HepG2 (cell line): Measurements from ENCODE around the gene SHC3. TPM values are rescaled to one million over a fixed set of nuclear protein-coding genes. Genes with fewer than 3 reads are reported as not detected.

ENCODE experiments used
- ATAC-seq: fragments of 200-7000 bp; cut with Tn5 transposase; 3 replicates; pipeline ENCODE4 v1.9.1; 2020; ENCODE audit warnings: mild to moderate bottlenecking, moderate library complexity
- BruUV-seq: library from RNA; stranded (reverse); fragments of 400-500 nt; replicated peaks from 2 replicates; lab custom pipeline; 2021; lab: Mats Ljungman, UMichigan
- CTCF ChIA-PET: fragments of 300-600 bp; formaldehyde crosslinking; extraction: SDS; loops from one replicate; lab custom pipeline; 2021; ENCODE audit warnings: low total read pairs, inconsistent platforms, low intra/inter-chr PET ratio; lab: Yijun Ruan, JAX
- POLR2A ChIA-PET: fragments of 350-600 bp; sonication (Branson Sonifier 250); formaldehyde crosslinking; loops from one replicate; lab custom pipeline; 2020; ENCODE audit warnings: antibody characterized with exemption, inconsistent platforms; lab: Yijun Ruan, JAX
- DNase-seq: peaks from one replicate; pipeline ENCODE4 v3.0.0-alpha.2; 2015; ENCODE audit warnings: low spot score
- FAIRE-seq: peaks from 3 replicates; lab custom pipeline; 2011; peaks lifted over from hg19 to GRCh38; lab: Jason Lieb, UNC
- H2AFZ ChIP-seq: one replicate; pipeline ENCODE4 v1.6.1; 2011; ENCODE audit warnings: low read length, inconsistent platforms
- H3K27ac ChIP-seq: fragments of 300-600 bp; 3 replicates; pipeline ENCODE4 v1.8.0; 2011; ENCODE audit warnings: mixed run types, mild to moderate bottlenecking, mixed read lengths, low read length, inconsistent platforms; ENCODE audit not compliant: insufficient read depth; ENCODE audit errors: extremely low read length
- H3K27me3 ChIP-seq, 2 experiments: fragments of 200-600 bp in 1 of 2; 2 replicates in 1 of 2; 3 replicates in 1 of 2; pipeline versions ENCODE4 v1.6.0 to v1.8.0; 2011; ENCODE audit warnings: low read length in 2 of 2, mild to moderate bottlenecking in 2 of 2, moderate library complexity in 2 of 2, inconsistent platforms in 1 of 2; ENCODE audit not compliant: insufficient read depth in 2 of 2, control insufficient read depth in 1 of 2
- H3K36me3 ChIP-seq, 2 experiments: fragments of 200-600 bp in 1 of 2; replicated peaks in 1 of 2; 2 replicates in 1 of 2; 3 replicates in 1 of 2; pipeline versions ENCODE4 v1.5.1 to v1.8.0; 2011; ENCODE audit warnings: low read length in 2 of 2, inconsistent platforms in 1 of 2; ENCODE audit not compliant: insufficient read depth in 2 of 2, control insufficient read depth in 1 of 2
- H3K4me1 ChIP-seq: 2 replicates; pipeline ENCODE4 v1.5.1; 2012; ENCODE audit warnings: low read length, inconsistent platforms; ENCODE audit not compliant: insufficient read depth
- H3K4me2 ChIP-seq: 2 replicates; pipeline ENCODE4 v1.6.0; 2011; ENCODE audit warnings: low read depth, low read length, inconsistent platforms
- H3K4me3 ChIP-seq, 3 experiments: fragments of 200-600 bp in 1 of 3; sonication (generic), shearing (Covaris generic) in 1 of 3; replicated peaks in 1 of 3; 2 replicates each; pipeline ENCODE4 v1.5.1; 2011 to 2016; ENCODE audit warnings: low read length in 3 of 3, inconsistent platforms in 2 of 3, low read depth in 2 of 3, mild to moderate bottlenecking in 2 of 3, control low read depth in 1 of 3, mixed read lengths in 1 of 3; ENCODE audit not compliant: insufficient read depth in 1 of 3
- H3K79me2 ChIP-seq: one replicate; pipeline ENCODE4 v1.6.1; 2011; ENCODE audit warnings: low read length, inconsistent platforms; ENCODE audit not compliant: insufficient read depth
- H3K9ac ChIP-seq: 2 replicates; pipeline ENCODE4 v1.6.0; 2011; ENCODE audit warnings: mild to moderate bottlenecking, low read depth, low read length, inconsistent platforms; ENCODE audit not compliant: insufficient read depth
- H3K9me3 ChIP-seq: 2 replicates; pipeline ENCODE4 v1.5.1; 2012; ENCODE audit warnings: mild to moderate bottlenecking, low read length
- H4K20me1 ChIP-seq: 2 replicates; pipeline ENCODE4 v1.6.0; 2011; ENCODE audit warnings: inconsistent platforms, mild to moderate bottlenecking, low read length, moderate library complexity; ENCODE audit not compliant: insufficient read depth
- ATF7-NPFF ChIP-seq: sonication (generic); formaldehyde crosslinking; IDR thresholded peaks from 2 replicates; pipeline ENCODE4 v1.8.1; 2023; ENCODE audit warnings: mild to moderate bottlenecking, low read depth, missing genetic modification reagents, moderate library complexity
- HNF4G ChIP-seq, 2 experiments: sonication (generic) in 1 of 2; formaldehyde crosslinking in 1 of 2; IDR thresholded peaks; 2 replicates each; pipeline versions ENCODE4 v1.4.0 to v1.6.1; 2011 to 2020; ENCODE audit warnings: borderline replicate concordance in 2 of 2, low read depth in 2 of 2, mild to moderate bottlenecking in 2 of 2, low read length in 1 of 2, missing genetic modification reagents in 1 of 2, moderate library complexity in 1 of 2
- IKZF4 ChIP-seq: sonication (generic); formaldehyde crosslinking; IDR thresholded peaks from 2 replicates; pipeline ENCODE4 v1.5.1; 2020; ENCODE audit warnings: borderline replicate concordance, mild to moderate bottlenecking, low read depth, missing genetic modification reagents; ENCODE audit errors: not compliant biosample characterization
- JARID2 ChIP-seq: sonication (generic); formaldehyde crosslinking; IDR thresholded peaks from 2 replicates; pipeline ENCODE4 v1.8.1; 2023; ENCODE audit warnings: missing genetic modification reagents, inconsistent platforms; ENCODE audit not compliant: insufficient replicate concordance
- LBX2 ChIP-seq: sonication (generic); formaldehyde crosslinking; IDR thresholded peaks from 2 replicates; pipeline ENCODE4 v1.5.0; 2020; ENCODE audit warnings: missing genetic modification reagents, mild to moderate bottlenecking, borderline replicate concordance
- MATR3 ChIP-seq: sonication (generic); formaldehyde crosslinking; IDR thresholded peaks from 2 replicates; pipeline ENCODE4 v1.4.0; 2020; ENCODE audit warnings: missing genetic modification reagents
- MYNN ChIP-seq: sonication (generic); formaldehyde crosslinking; IDR thresholded peaks from 2 replicates; pipeline ENCODE4 v1.4.0; 2020; ENCODE audit warnings: mild to moderate bottlenecking, low read depth, missing genetic modification reagents
- PRMT3 ChIP-seq: sonication (generic); formaldehyde crosslinking; IDR thresholded peaks from 2 replicates; pipeline ENCODE4 v1.8.1; 2022; ENCODE audit warnings: low read depth, mild to moderate bottlenecking, moderate library complexity, missing genetic modification reagents, borderline replicate concordance
- RFX5 ChIP-seq: IDR thresholded peaks from 2 replicates; pipeline ENCODE4 v1.6.1; 2011; ENCODE audit warnings: low read depth, low read length, improper control_type of control experiment
- SP140L ChIP-seq: sonication (generic); formaldehyde crosslinking; IDR thresholded peaks from 2 replicates; pipeline ENCODE4 v1.4.0; 2020; ENCODE audit warnings: missing genetic modification reagents, borderline replicate concordance
- TEAD2 ChIP-seq: sonication (generic); formaldehyde crosslinking; IDR thresholded peaks from 2 replicates; pipeline ENCODE4 v1.9.0; 2021; ENCODE audit warnings: missing genetic modification reagents
- ZFP36L1 ChIP-seq: sonication (generic); formaldehyde crosslinking; IDR thresholded peaks from 2 replicates; pipeline ENCODE4 v1.8.0; 2022; ENCODE audit warnings: mild to moderate bottlenecking, missing genetic modification reagents, moderate library complexity
- ZFYVE20 ChIP-seq: sonication (generic); formaldehyde crosslinking; IDR thresholded peaks from 2 replicates; pipeline ENCODE4 v1.8.0; 2023; ENCODE audit warnings: low read depth, mild to moderate bottlenecking, moderate library complexity, missing genetic modification reagents, borderline replicate concordance
- ZNF224 ChIP-seq: sonication (generic); formaldehyde crosslinking; IDR thresholded peaks from 2 replicates; pipeline ENCODE4 v1.5.0; 2020; ENCODE audit warnings: mild to moderate bottlenecking, missing genetic modification reagents
- ZNF230 ChIP-seq: sonication (generic); formaldehyde crosslinking; IDR thresholded peaks from 2 replicates; pipeline ENCODE4 v1.4.0; 2020; ENCODE audit warnings: mild to moderate bottlenecking, missing genetic modification reagents
- ZNF792 ChIP-seq: IDR thresholded peaks from 2 replicates; pipeline ENCODE4 v1.6.1; 2016
- WGBS: methylation state at CpG from one replicate; pipeline ENCODE4 v1.1.6; 2017; ENCODE audit warnings: low lambda C conversion rate; 5-methylcytosine and 5-hydroxymethylcytosine counted together
- in situ Hi-C: cut with HindIII; loops from 2 replicates; pipeline ENCODE4 v1.10.0; 2017; ENCODE audit warnings: low pct_unique_long_range_greater_than_20kb; ENCODE audit not compliant: extremely low pct_ligation_motif_present
- intact Hi-C: fragments of 100-400 bp; cut with micrococcal nuclease; formaldehyde crosslinking; loops from one replicate; pipeline ENCODE4 v1.10.0; 2022; ENCODE audit not compliant: unreplicated experiment
- polyA plus RNA-seq, 8 experiments: library from polyadenylated mRNA; depleted of rRNA in 3 of 8; stranded (reverse) in 7 of 8; unstranded in 1 of 8; fragments of >200 nt; fragmentation: Illumina TruSeq in 4 of 8; extraction: Trizol in 4 of 8; gene quantifications; 2 replicates each; pipeline versions ENCODE4 v1.2.1 to v1.2.3, GENCODE V29; 2011 to 2016; ENCODE audit warnings: low read depth in 4 of 8, missing spikeins in 1 of 8, mixed read lengths in 1 of 8; ENCODE audit not compliant: insufficient read depth in 1 of 8
- total RNA-seq, 5 experiments: library from RNA; depleted of rRNA; stranded (reverse); fragments of >200 nt; fragmentation: Illumina TruSeq; extraction: Trizol; gene quantifications; 2 replicates each; pipeline ENCODE4 v1.2.3, GENCODE V29; 2016; ENCODE audit warnings: low read depth in 1 of 5
- TF ChIP-seq, protein P1 (sequence below): sonication (generic); formaldehyde crosslinking; IDR thresholded peaks from 2 replicates; pipeline ENCODE4 v1.4.0; 2020; ENCODE audit warnings: missing genetic modification reagents
- TF ChIP-seq, protein P2 (sequence below): sonication (generic); formaldehyde crosslinking; IDR thresholded peaks from 2 replicates; pipeline ENCODE4 v1.9.0; 2021; ENCODE audit warnings: missing genetic modification reagents, borderline replicate concordance

Gene SHC3
- total and polyA plus RNA-seq, 2 of the 13 experiments (the other 11 are each of a cell fraction or from before 2014, with no cell fraction given) = 0.09 to 0.89 TPM

GRCh38 chr9:89080193-89080592 is 98.4 kb downstream of the SHC3 start:
- H3K79me2 ChIP-seq = no peaks in the 10 kb centered on the region
- TF ChIP-seq HNF4G (IDR thresholded peaks at IDR 0.05; ENCODE audit: borderline replicate concordance, low read depth, low read length) = no peak
- no peak for TF ChIP-seq HNF4G (CRISPR knock-in tag; IDR thresholded peaks at IDR 0.05; ENCODE audit: borderline replicate concordance, low read depth)
- TF ChIP-seq ZNF792 (CRISPR knock-in tag) = no peak
- TF ChIP-seq, protein P1, sequence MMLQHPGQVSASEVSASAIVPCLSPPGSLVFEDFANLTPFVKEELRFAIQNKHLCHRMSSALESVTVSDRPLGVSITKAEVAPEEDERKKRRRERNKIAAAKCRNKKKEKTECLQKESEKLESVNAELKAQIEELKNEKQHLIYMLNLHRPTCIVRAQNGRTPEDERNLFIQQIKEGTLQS (CRISPR knock-in tag) = no peak
- H2AFZ ChIP-seq = no peak overlapping the region
- no peak overlapping the region for H3K27ac ChIP-seq
- peaks cover 8% of the 10 kb centered on the region for H3K4me1 ChIP-seq
- ChIA-PET POLR2A (no interaction called here), CTCF (no interaction called here)
- H4K20me1 ChIP-seq = no peaks in the 10 kb centered on the region
- DNase-seq = no peak
- intact Hi-C loops = no loop called here
- in situ Hi-C loops = no loop called here
- no peak overlapping the region for H3K4me2 ChIP-seq
- no peak overlapping the region for H3K9ac ChIP-seq
- peaks cover 17% of the 10 kb centered on the region for H3K9me3 ChIP-seq
- no peaks in the 10 kb centered on the region; a peak in 1 of 5 replicates for H3K27me3 ChIP-seq
- H3K36me3 ChIP-seq = no peaks in the 10 kb centered on the region
- no peak overlapping the region for H3K4me3 ChIP-seq
- no peak for ATAC-seq
- BruUV-seq = no TSS peak
- WGBS = 47% methylated on average over 3 of the region's 3 CpGs
- FAIRE-seq = no peak

GRCh38 chr9:89079391-89079790 is 99.2 kb downstream of the SHC3 start:
- no peak overlapping the region for H3K9ac ChIP-seq
- H2AFZ ChIP-seq = no peak overlapping the region
- intact Hi-C loops (no loop called here), in situ Hi-C loops (no loop called here)
- H3K9me3 ChIP-seq = peaks cover 17% of the 10 kb centered on the region
- no peaks in the 10 kb centered on the region; a peak in 1 of 5 replicates for H3K27me3 ChIP-seq
- H3K4me3 ChIP-seq = no peak overlapping the region
- no peak overlapping the region for H3K4me2 ChIP-seq
- BruUV-seq = no TSS peak
- no peak overlapping the region for H3K27ac ChIP-seq
- WGBS = 29% methylated on average over 2 of the region's 2 CpGs
- CTCF ChIA-PET = no interaction called here
- H3K79me2 ChIP-seq = no peaks in the 10 kb centered on the region
- ATAC-seq = no peak
- no peaks in the 10 kb centered on the region for H3K36me3 ChIP-seq
- H4K20me1 ChIP-seq = no peaks in the 10 kb centered on the region
- POLR2A ChIA-PET = no interaction called here
- FAIRE-seq = no peak
- H3K4me1 ChIP-seq = peaks cover 8% of the 10 kb centered on the region
- DNase-seq = no peak
- TF ChIP-seq, protein P2, sequence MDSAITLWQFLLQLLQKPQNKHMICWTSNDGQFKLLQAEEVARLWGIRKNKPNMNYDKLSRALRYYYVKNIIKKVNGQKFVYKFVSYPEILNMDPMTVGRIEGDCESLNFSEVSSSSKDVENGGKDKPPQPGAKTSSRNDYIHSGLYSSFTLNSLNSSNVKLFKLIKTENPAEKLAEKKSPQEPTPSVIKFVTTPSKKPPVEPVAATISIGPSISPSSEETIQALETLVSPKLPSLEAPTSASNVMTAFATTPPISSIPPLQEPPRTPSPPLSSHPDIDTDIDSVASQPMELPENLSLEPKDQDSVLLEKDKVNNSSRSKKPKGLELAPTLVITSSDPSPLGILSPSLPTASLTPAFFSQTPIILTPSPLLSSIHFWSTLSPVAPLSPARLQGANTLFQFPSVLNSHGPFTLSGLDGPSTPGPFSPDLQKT (CRISPR knock-in tag) = no peak
- TF ChIP-seq PRMT3 = no peak
- TF ChIP-seq MYNN = no peak
- no peak for TF ChIP-seq IKZF4 (CRISPR knock-in tag)
- TF ChIP-seq ZNF230 (CRISPR knock-in tag) = no peak
- no peak for TF ChIP-seq ATF7-NPFF (CRISPR knock-in tag)
- TF ChIP-seq MATR3 (CRISPR knock-in tag) = no peak
- TF ChIP-seq LBX2 (CRISPR knock-in tag) = no peak
- TF ChIP-seq JARID2 (CRISPR knock-in tag) = no peak
- TF ChIP-seq ZNF224 (CRISPR knock-in tag) = no peak
- TF ChIP-seq TEAD2 = no peak
- no peak for TF ChIP-seq RFX5
- no peak for TF ChIP-seq ZFP36L1 (CRISPR knock-in tag)
- TF ChIP-seq ZFYVE20 = no peak
- no peak for TF ChIP-seq SP140L (CRISPR knock-in tag)
